Fibroblast of lung (primary cell): Measurements from ENCODE around the gene USH2A.

ENCODE experiments used
- EZH2 ChIP-seq: IDR thresholded peaks from 2 replicates; pipeline ENCODE4 v1.5.1; 2012; ENCODE audit warnings: low read length, control low read depth, mild to moderate bottlenecking; ENCODE audit errors: missing control alignments
- TF ChIP-seq, protein P1 (sequence below), 2 donors: IDR thresholded peaks in 1 of 2; conservative IDR thresholded peaks in 1 of 2; 1 replicate in 1 of 2; 2 replicates in 1 of 2; pipeline ENCODE4 v1.5.1; 2011 to 2012; ENCODE audit warnings: low read length in 2 of 2, control low read depth in 1 of 2, inconsistent platforms in 1 of 2, low read depth in 1 of 2, mild to moderate bottlenecking in 1 of 2

GRCh38 chr1:216238844-216239243, 184.4 kb downstream of the USH2A start:
- no peak for TF ChIP-seq EZH2
- TF ChIP-seq, protein P1, sequence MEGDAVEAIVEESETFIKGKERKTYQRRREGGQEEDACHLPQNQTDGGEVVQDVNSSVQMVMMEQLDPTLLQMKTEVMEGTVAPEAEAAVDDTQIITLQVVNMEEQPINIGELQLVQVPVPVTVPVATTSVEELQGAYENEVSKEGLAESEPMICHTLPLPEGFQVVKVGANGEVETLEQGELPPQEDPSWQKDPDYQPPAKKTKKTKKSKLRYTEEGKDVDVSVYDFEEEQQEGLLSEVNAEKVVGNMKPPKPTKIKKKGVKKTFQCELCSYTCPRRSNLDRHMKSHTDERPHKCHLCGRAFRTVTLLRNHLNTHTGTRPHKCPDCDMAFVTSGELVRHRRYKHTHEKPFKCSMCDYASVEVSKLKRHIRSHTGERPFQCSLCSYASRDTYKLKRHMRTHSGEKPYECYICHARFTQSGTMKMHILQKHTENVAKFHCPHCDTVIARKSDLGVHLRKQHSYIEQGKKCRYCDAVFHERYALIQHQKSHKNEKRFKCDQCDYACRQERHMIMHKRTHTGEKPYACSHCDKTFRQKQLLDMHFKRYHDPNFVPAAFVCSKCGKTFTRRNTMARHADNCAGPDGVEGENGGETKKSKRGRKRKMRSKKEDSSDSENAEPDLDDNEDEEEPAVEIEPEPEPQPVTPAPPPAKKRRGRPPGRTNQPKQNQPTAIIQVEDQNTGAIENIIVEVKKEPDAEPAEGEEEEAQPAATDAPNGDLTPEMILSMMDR (conservative IDR thresholded peaks at IDR 0.05 in 1 of 2, IDR thresholded peaks at IDR 0.05 in 1 of 2; ENCODE audit: low read depth in 1 of 2, low read length in 2 of 2): no peak
